ENCODE data around the gene AARS2.

Gene AARS2

DNA sequence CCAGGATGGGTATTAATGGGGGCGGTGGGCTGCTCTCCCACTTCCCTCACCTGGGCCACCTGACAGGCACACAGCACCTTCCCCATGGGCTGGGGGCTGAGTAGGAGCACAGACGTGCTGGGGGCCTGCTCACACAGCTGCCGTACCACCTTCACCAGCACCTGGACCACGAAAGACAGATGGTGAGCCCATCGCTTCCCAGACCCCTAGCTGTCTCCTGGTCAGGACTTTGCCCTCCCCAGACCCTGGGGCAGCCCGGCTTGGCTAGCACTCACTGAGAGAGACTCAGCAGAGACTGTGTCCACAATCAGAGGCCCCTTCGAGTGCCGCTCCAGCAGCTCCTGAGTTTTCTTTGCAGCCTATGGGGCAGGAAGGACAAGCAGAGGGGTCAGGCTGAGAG, 12.0 kb downstream of the AARS2 start:
- POLR2A ChIA-PET: interaction anchor here (0.6 kb wide), 1 partner anchor 18 kb away, joined by 5 read pairs; no protein-coding TSS in a partner anchor
- H3K4me3 ChIP-seq (ENCODE audit: low read depth, low read length): no peak overlapping the region
- no peak for DNase-seq (ENCODE audit: low read depth, low spot score)
- TF ChIP-seq, protein P1, sequence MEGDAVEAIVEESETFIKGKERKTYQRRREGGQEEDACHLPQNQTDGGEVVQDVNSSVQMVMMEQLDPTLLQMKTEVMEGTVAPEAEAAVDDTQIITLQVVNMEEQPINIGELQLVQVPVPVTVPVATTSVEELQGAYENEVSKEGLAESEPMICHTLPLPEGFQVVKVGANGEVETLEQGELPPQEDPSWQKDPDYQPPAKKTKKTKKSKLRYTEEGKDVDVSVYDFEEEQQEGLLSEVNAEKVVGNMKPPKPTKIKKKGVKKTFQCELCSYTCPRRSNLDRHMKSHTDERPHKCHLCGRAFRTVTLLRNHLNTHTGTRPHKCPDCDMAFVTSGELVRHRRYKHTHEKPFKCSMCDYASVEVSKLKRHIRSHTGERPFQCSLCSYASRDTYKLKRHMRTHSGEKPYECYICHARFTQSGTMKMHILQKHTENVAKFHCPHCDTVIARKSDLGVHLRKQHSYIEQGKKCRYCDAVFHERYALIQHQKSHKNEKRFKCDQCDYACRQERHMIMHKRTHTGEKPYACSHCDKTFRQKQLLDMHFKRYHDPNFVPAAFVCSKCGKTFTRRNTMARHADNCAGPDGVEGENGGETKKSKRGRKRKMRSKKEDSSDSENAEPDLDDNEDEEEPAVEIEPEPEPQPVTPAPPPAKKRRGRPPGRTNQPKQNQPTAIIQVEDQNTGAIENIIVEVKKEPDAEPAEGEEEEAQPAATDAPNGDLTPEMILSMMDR (IDR thresholded peaks at IDR 0.05; ENCODE audit: insufficient read depth, low read length, missing control alignments): no peak
- CTCF ChIA-PET: interaction anchor here (0.9 to 16.0 kb wide), 5 partner anchors 11 to 43 kb away, joined by 3 to 158 read pairs (median 3); partner anchors contain the start of genes AARS2, NFKBIE and TMEM151B

GRCh38 chr6:44300292-44300823, 12.8 kb downstream of the AARS2 start:
- ChIA-PET POLR2A (interaction anchor here (0.6 kb wide), 1 partner anchor 18 kb away, joined by 5 read pairs; no protein-coding TSS in a partner anchor), CTCF (interaction anchor here (1.0 to 16.0 kb wide), 4 partner anchors 12 to 43 kb away, joined by 3 to 158 read pairs (median 76); partner anchors contain the start of genes AARS2, NFKBIE and TMEM151B)
- no peak for DNase-seq (ENCODE audit: low read depth, low spot score)
- TF ChIP-seq, protein P1 (IDR thresholded peaks at IDR 0.05; ENCODE audit: insufficient read depth, low read length, missing control alignments): no peak
- H3K4me3 ChIP-seq (ENCODE audit: low read depth, low read length): no peak overlapping the region

DNA sequence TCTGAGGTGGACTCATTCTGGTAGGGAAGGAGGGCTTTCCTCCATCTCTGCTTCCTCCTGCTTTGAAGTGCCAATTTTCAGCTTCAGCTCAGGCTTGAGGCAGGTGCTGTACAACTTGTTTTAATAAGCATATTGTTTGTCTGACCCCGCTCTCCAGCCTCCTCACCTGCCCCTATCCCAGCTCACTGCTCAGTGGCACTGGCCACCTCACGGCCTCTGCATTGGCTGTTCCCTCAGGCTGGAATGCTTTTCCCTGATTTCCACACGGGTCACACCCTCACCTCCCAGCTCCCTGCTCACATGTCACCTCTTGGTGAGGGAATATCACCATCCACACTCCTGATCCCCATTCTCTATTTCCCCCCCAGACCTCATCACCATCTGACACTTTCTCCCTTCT, 14.3 kb downstream of the AARS2 start:
- ChIA-PET CTCF (interaction anchor here (1.5 to 16.0 kb wide), 3 partner anchors 13 to 201 kb away, joined by 3 to 158 read pairs (median 148); partner anchors contain the start of genes AARS2, NFKBIE and TMEM151B), POLR2A (interaction anchor here (0.8 kb wide), 1 partner anchor 34 kb away, joined by 3 read pairs; no protein-coding TSS in a partner anchor)
- no peak overlapping the region for H3K4me3 ChIP-seq (ENCODE audit: low read depth, low read length)
- no peak for DNase-seq (ENCODE audit: low read depth, low spot score)
- TF ChIP-seq, protein P1 (IDR thresholded peaks at IDR 0.05; ENCODE audit: insufficient read depth, low read length, missing control alignments): no peak

- DNase-seq (ENCODE audit: low read depth, low spot score): no peak
- ChIA-PET POLR2A (interaction anchor here (0.8 to 1.6 kb wide), 2 partner anchors 11 to 34 kb away, joined by 3 to 5 read pairs; no protein-coding TSS in a partner anchor), CTCF (interaction anchor here (1.0 to 16.0 kb wide), 5 partner anchors 7 to 200 kb away, joined by 3 to 158 read pairs (median 4); partner anchors contain the start of genes AARS2, NFKBIE and TMEM151B)
- no peak overlapping the region; the same call in 1 of the 2 replicates for H3K4me3 ChIP-seq (ENCODE audit: low read depth, low read length)
- TF ChIP-seq, protein P1 (IDR thresholded peaks at IDR 0.05; ENCODE audit: insufficient read depth, low read length, missing control alignments): no peak
Measured at GRCh38 chr6:44298055-44298803, 14.9 kb downstream of the AARS2 start.

GRCh38 chr6:44297063-44298038, 15.8 kb downstream of the AARS2 start:
- DNase-seq (ENCODE audit: low read depth, low spot score): no peak
- TF ChIP-seq, protein P1 (IDR thresholded peaks at IDR 0.05; ENCODE audit: insufficient read depth, low read length, missing control alignments): no peak
- H3K4me3 ChIP-seq (ENCODE audit: low read depth, low read length): peak overlapping the region; percentile 43
- ChIA-PET POLR2A (interaction anchor here (1.6 kb wide), 1 partner anchor 12 kb away, joined by 5 read pairs; no protein-coding TSS in a partner anchor), CTCF (interaction anchor here (1.0 to 16.0 kb wide), 5 partner anchors 8 to 199 kb away, joined by 3 to 158 read pairs (median 4); partner anchors contain the start of genes AARS2, NFKBIE and TMEM151B)

Data from AG04449 (cell line).